Stomach (tissue), 4 donors: Measurements from ENCODE around the gene GSE1.

ENCODE experiments used
- POLR2A ChIP-seq, 4 donors: fragments of 450-650 bp; IDR thresholded peaks; one replicate each; pipeline ENCODE4 v1.6.1; 2016; ENCODE audit warnings: antibody characterized with exemption in 4 of 4, control low read depth in 2 of 4, mild to moderate bottlenecking in 1 of 4, moderate library complexity in 1 of 4
- TF ChIP-seq, protein P1 (sequence below), 7 experiments: fragments of 450-650 bp in 4 of 7; fragments of 200-600 bp in 3 of 7; sonication (generic) in 3 of 7; IDR thresholded peaks; one replicate each; pipeline ENCODE4 v1.5.1; 2016 to 2019; ENCODE audit warnings: antibody characterized with exemption in 7 of 7, control low read depth in 2 of 7, mild to moderate bottlenecking in 1 of 7

GRCh38 chr16:85656351-85657266, 43.5 kb downstream of the GSE1 start:
- TF ChIP-seq, protein P1, sequence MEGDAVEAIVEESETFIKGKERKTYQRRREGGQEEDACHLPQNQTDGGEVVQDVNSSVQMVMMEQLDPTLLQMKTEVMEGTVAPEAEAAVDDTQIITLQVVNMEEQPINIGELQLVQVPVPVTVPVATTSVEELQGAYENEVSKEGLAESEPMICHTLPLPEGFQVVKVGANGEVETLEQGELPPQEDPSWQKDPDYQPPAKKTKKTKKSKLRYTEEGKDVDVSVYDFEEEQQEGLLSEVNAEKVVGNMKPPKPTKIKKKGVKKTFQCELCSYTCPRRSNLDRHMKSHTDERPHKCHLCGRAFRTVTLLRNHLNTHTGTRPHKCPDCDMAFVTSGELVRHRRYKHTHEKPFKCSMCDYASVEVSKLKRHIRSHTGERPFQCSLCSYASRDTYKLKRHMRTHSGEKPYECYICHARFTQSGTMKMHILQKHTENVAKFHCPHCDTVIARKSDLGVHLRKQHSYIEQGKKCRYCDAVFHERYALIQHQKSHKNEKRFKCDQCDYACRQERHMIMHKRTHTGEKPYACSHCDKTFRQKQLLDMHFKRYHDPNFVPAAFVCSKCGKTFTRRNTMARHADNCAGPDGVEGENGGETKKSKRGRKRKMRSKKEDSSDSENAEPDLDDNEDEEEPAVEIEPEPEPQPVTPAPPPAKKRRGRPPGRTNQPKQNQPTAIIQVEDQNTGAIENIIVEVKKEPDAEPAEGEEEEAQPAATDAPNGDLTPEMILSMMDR (IDR thresholded peaks at IDR 0.05) = no peak
- no peak for TF ChIP-seq POLR2A (IDR thresholded peaks at IDR 0.05)
